CD14-positive monocyte (primary cell): ENCODE data around the gene MAP7D1. TPM values are rescaled to one million over a fixed set of nuclear protein-coding genes. Genes with fewer than 3 reads are reported as not detected.

Source experiments
- DNase-seq, 3 donors: peaks; one replicate each; pipeline ENCODE4 v3.0.0-alpha.2; 2011 to 2022
- H2AFZ ChIP-seq: 2 replicates; pipeline ENCODE4 v1.6.0; 2012; ENCODE audit warnings: mild to moderate bottlenecking, low read depth, low read length, inconsistent platforms; ENCODE audit not compliant: insufficient read depth, poor library complexity, severe bottlenecking
- H3K27ac ChIP-seq, 2 donors: 1 replicate in 1 of 2; 2 replicates in 1 of 2; pipeline ENCODE4 v1.5.1; 2012 to 2013; ENCODE audit warnings: low read length in 2 of 2, control low read depth in 1 of 2, inconsistent platforms in 1 of 2, low read depth in 1 of 2, mild to moderate bottlenecking in 1 of 2
- H3K27me3 ChIP-seq, 2 donors: one replicate each; pipeline versions ENCODE4 v1.6.0 to v1.6.1; 2011 to 2013; ENCODE audit warnings: low read length in 2 of 2; ENCODE audit not compliant: control insufficient read depth in 2 of 2, insufficient read depth in 2 of 2
- H3K36me3 ChIP-seq, 2 donors: replicated peaks in 1 of 2; 1 replicate in 1 of 2; 2 replicates in 1 of 2; pipeline versions ENCODE4 v1.5.1 to v1.6.1; 2012 to 2013; ENCODE audit warnings: low read length in 2 of 2, control low read depth in 1 of 2, inconsistent platforms in 1 of 2, mild to moderate bottlenecking in 1 of 2; ENCODE audit not compliant: insufficient read depth in 2 of 2, control insufficient read depth in 1 of 2
- H3K4me1 ChIP-seq, 2 donors: 1 replicate in 1 of 2; 2 replicates in 1 of 2; pipeline versions ENCODE4 v1.5.1 to v1.6.1; 2012 to 2013; ENCODE audit warnings: low read length in 2 of 2, control low read depth in 1 of 2, inconsistent platforms in 1 of 2, mild to moderate bottlenecking in 1 of 2, moderate library complexity in 1 of 2; ENCODE audit not compliant: insufficient read depth in 2 of 2, control insufficient read depth in 1 of 2
- H3K4me2 ChIP-seq: replicated peaks from 2 replicates; pipeline ENCODE3; 2012; ENCODE audit warnings: low read length, moderate library complexity, mild to moderate bottlenecking; ENCODE audit not compliant: poor library complexity, severe bottlenecking; ENCODE audit errors: extremely low read depth
- H3K4me3 ChIP-seq, 3 experiments: fragments of 200-600 bp in 1 of 3; sonication (generic) in 1 of 3; replicated peaks in 1 of 3; 1 replicate in 2 of 3; 2 replicates in 1 of 3; pipeline ENCODE4 v1.5.1; 2011 to 2013; ENCODE audit warnings: low read length in 3 of 3, mild to moderate bottlenecking in 3 of 3, control low read depth in 2 of 3, low read depth in 2 of 3, inconsistent platforms in 1 of 3, moderate library complexity in 1 of 3
- H3K79me2 ChIP-seq: 2 replicates; pipeline ENCODE4 v1.6.0; 2012; ENCODE audit warnings: mild to moderate bottlenecking, control low read depth, inconsistent platforms, low read length, moderate library complexity; ENCODE audit not compliant: insufficient read depth
- H3K9ac ChIP-seq: 2 replicates; pipeline ENCODE4 v1.6.0; 2017; ENCODE audit warnings: low read length, mild to moderate bottlenecking; ENCODE audit not compliant: insufficient read depth, poor library complexity, severe bottlenecking
- H3K9me3 ChIP-seq, 2 donors: replicated peaks in 1 of 2; 1 replicate in 1 of 2; 2 replicates in 1 of 2; pipeline versions ENCODE4 v1.5.1 to v1.6.1; 2012 to 2013; ENCODE audit warnings: low read length in 2 of 2, control low read depth in 1 of 2; ENCODE audit not compliant: control insufficient read depth in 1 of 2, insufficient read depth in 1 of 2
- H4K20me1 ChIP-seq: 2 replicates; pipeline ENCODE4 v1.6.0; 2012; ENCODE audit warnings: mild to moderate bottlenecking, low read length, control low read depth, moderate library complexity; ENCODE audit not compliant: insufficient read depth
- H3K27ac Mint-ChIP-seq, 7 donors: one replicate each; pipeline ENCODE4 v1.8.0; 2020; ENCODE audit warnings: mild to moderate bottlenecking in 7 of 7, mixed read lengths in 7 of 7, moderate library complexity in 6 of 7, inconsistent platforms in 2 of 7
- H3K27me3 Mint-ChIP-seq, 3 donors: one replicate each; pipeline ENCODE4 v1.8.0; 2021 to 2022; ENCODE audit warnings: low read depth in 3 of 3, mild to moderate bottlenecking in 3 of 3, mixed read lengths in 3 of 3, moderate library complexity in 3 of 3, inconsistent platforms in 1 of 3
- H3K36me3 Mint-ChIP-seq, 2 donors: one replicate each; pipeline ENCODE4 v1.8.0; 2020; ENCODE audit warnings: mixed read lengths in 2 of 2, inconsistent platforms in 1 of 2, mild to moderate bottlenecking in 1 of 2
- H3K4me1 Mint-ChIP-seq: one replicate; pipeline ENCODE4 v1.8.0; 2020; ENCODE audit warnings: mild to moderate bottlenecking, mixed read lengths
- H3K4me3 Mint-ChIP-seq, 2 donors: one replicate each; pipeline ENCODE4 v1.8.0; 2020; ENCODE audit warnings: mild to moderate bottlenecking in 2 of 2, mixed read lengths in 2 of 2, moderate library complexity in 1 of 2
- H3K9me3 Mint-ChIP-seq, 7 donors: one replicate each; pipeline ENCODE4 v1.8.0; 2020 to 2022; ENCODE audit warnings: mixed read lengths in 7 of 7, mild to moderate bottlenecking in 6 of 7, moderate library complexity in 6 of 7, inconsistent platforms in 2 of 7
- WGBS: methylation state at CpG from one replicate; pipeline ENCODE4 v1.1.5; 2013; ENCODE audit warnings: missing lambda C conversion rate; ENCODE audit not compliant: insufficient coverage; 5-methylcytosine and 5-hydroxymethylcytosine counted together
- intact Hi-C, 2 donors: fragments of 100-400 bp; cut with micrococcal nuclease; formaldehyde crosslinking; loops; one replicate each; pipeline versions ENCODE4 v1.15.0 to v1.15.1; 2023
- polyA plus RNA-seq, 3 donors: library from polyadenylated mRNA; depleted of rRNA in 1 of 3; unstranded in 2 of 3; stranded (reverse) in 1 of 3; fragments of 300-500 nt in 2 of 3; fragments of >200 nt in 1 of 3; fragmentation: Illumina TruSeq in 2 of 3; gene quantifications; 1 replicate in 2 of 3; 2 replicates in 1 of 3; pipeline ENCODE4 v1.2.3, GENCODE V29; 2012 to 2021
- TF ChIP-seq, protein P1 (sequence below): fragments of 200-600 bp; IDR thresholded peaks from one replicate; pipeline ENCODE4 v1.8.0; 2022; ENCODE audit warnings: antibody characterized with exemption, mild to moderate bottlenecking

The MAP7D1 gene
- polyA plus RNA-seq, 3 donors: 12.3 to 153 (median 13.6) TPM

DNA sequence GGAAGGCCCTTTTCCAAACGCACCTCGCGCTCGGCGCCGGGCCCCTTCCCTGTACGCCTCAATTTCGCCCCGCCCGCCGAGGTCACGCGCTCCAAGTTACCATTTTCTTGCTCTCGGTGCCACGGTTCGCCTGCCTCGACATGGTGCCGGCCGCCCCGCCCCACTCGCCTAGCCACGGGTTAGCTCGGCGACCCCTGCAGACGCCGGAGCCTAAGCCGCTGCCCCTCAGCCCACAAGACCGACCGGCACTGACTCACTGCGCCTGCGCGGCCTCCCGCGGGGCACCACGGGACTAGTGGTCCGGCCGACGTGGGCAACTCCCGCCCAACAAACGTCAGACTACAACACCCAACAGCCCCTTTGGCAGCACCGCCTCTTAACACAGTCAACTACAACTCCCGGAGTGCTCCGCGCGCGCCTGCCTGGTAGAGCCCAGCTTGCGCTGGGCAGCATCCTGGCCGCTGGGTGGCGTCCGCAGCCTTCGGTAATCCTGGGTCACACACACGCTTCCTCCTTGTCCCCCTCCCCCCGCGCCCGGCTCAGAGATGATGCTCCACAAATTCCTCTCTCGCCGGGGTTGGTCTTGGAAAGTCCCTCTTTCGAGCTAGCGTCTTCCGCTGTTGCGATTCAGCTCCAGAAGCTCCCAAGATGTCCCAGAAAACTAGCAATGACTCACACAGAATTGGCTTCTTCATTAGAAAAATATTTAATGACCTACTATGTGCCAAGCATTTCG is 6.6 kb upstream of the MAP7D1 start, which contains the start of gene TRAPPC3:
Gene TRAPPC3, minus strand, starts transcription at position 250 of the 736 bp plus-strand sequence. Its CDS starts 108 bp downstream, at position 142.
- peak within 1 kb of the TSS; percentile 89 for H2AFZ ChIP-seq
- WGBS: under 1% methylated on average over 62 of the region's 62 CpGs
- peak within 1 kb of the TSS; percentile 88 for H3K4me2 ChIP-seq
- peak within 1 kb of the TSS; percentile 93 to 98 for H3K4me3 Mint-ChIP-seq
- peaks cover 47 to 58% of the 10 kb centered on the region in 2 donors for H3K4me1 ChIP-seq
- peaks cover 49% of the 10 kb centered on the region for H3K79me2 ChIP-seq
- peak within 1 kb of the TSS; percentile 98 to 100 (median 99) for H3K27ac Mint-ChIP-seq
- H3K4me1 Mint-ChIP-seq: peaks cover 59% of the 10 kb centered on the region
- no peaks in the 10 kb centered on the region for H3K27me3 ChIP-seq
- TF ChIP-seq, protein P1, sequence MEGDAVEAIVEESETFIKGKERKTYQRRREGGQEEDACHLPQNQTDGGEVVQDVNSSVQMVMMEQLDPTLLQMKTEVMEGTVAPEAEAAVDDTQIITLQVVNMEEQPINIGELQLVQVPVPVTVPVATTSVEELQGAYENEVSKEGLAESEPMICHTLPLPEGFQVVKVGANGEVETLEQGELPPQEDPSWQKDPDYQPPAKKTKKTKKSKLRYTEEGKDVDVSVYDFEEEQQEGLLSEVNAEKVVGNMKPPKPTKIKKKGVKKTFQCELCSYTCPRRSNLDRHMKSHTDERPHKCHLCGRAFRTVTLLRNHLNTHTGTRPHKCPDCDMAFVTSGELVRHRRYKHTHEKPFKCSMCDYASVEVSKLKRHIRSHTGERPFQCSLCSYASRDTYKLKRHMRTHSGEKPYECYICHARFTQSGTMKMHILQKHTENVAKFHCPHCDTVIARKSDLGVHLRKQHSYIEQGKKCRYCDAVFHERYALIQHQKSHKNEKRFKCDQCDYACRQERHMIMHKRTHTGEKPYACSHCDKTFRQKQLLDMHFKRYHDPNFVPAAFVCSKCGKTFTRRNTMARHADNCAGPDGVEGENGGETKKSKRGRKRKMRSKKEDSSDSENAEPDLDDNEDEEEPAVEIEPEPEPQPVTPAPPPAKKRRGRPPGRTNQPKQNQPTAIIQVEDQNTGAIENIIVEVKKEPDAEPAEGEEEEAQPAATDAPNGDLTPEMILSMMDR: peak; percentile 82
- intact Hi-C loops: loop anchor here (1.0 to 5.0 kb wide), 5 partner anchors 39 to 135 kb away; partner anchors contain the start of gene THRAP3 (in 2 of the 2)
- DNase-seq: peak; percentile 100
- H3K36me3 Mint-ChIP-seq: peaks cover 4 to 6% of the 10 kb centered on the region in 2 donors
- H4K20me1 ChIP-seq: peaks cover 18% of the 10 kb centered on the region
- H3K9me3 ChIP-seq: no peaks in the 10 kb centered on the region
- peak within 1 kb of the TSS; percentile 100 for H3K27ac ChIP-seq
- peaks cover 0 to 2% (median 0%) of the 10 kb centered on the region in 3 donors for H3K27me3 Mint-ChIP-seq
- peaks cover 0 to 3% (median 0%) of the 10 kb centered on the region in 7 donors for H3K9me3 Mint-ChIP-seq
- H3K4me3 ChIP-seq: peak within 1 kb of the TSS; percentile 87 to 91 (median 87)
- H3K36me3 ChIP-seq: peaks cover 0 to 6% of the 10 kb centered on the region in 2 donors
- H3K9ac ChIP-seq: peak within 1 kb of the TSS; percentile 92

DNA sequence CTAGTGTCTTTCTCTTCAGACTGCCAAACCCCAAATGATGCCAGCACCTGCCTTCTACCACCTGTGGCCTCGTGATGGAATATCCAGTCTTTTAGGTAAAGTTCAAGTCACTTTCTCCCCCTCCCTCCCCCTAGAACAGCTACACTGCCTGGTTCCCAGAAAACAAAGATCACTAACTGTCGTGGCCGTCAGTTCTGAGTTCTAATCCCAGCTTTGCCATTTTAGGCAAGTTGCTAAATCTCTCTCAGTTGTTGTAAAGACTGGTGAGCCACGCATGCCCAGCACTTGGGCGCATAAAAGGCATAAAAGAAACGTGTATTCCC is 6.0 kb upstream of the MAP7D1 start:
- Histone ChIP-seq H3K27ac (peak overlapping the region; percentile 100), H3K27me3 (no peaks in the 10 kb centered on the region), H3K36me3 (peaks cover 0 to 6% of the 10 kb centered on the region in 2 donors), H3K4me2 (peak overlapping the region; percentile 76), H2AFZ (no peak overlapping the region), H3K4me3 (peak overlapping the region in 1 of 3 experiments; percentile 68), H3K9ac (peak overlapping the region; percentile 92), H3K9me3 (no peaks in the 10 kb centered on the region), H3K4me1 (peaks cover 50 to 64% of the 10 kb centered on the region in 2 donors), H4K20me1 (peaks cover 12% of the 10 kb centered on the region), H3K79me2 (peaks cover 47% of the 10 kb centered on the region)
- TF ChIP-seq, protein P1: no peak
- Mint-ChIP-seq H3K36me3 (peaks cover 6% of the 10 kb centered on the region in 2 donors), H3K27me3 (peaks cover 0 to 2% (median 0%) of the 10 kb centered on the region in 3 donors), H3K4me1 (peaks cover 63% of the 10 kb centered on the region), H3K27ac (peak overlapping the region; percentile 98 to 100 (median 99)), H3K4me3 (peak overlapping the region; percentile 85 to 93), H3K9me3 (peaks cover 0 to 3% (median 0%) of the 10 kb centered on the region in 7 donors)
- 37% methylated on average over 6 of the region's 6 CpGs for WGBS
- no peak for DNase-seq
- intact Hi-C loops: loop anchor here (1.0 to 5.0 kb wide), 5 partner anchors 38 to 135 kb away; partner anchors contain the start of gene THRAP3 (in 2 of the 2)
